ENCODE results near the gene MGAT1. TPM values are rescaled to one million over a fixed set of nuclear protein-coding genes. Genes with fewer than 3 reads are reported as not detected.

MGAT1 gene
- total RNA-seq, 1 donor from 2014 or later: 152 TPM

DNA sequence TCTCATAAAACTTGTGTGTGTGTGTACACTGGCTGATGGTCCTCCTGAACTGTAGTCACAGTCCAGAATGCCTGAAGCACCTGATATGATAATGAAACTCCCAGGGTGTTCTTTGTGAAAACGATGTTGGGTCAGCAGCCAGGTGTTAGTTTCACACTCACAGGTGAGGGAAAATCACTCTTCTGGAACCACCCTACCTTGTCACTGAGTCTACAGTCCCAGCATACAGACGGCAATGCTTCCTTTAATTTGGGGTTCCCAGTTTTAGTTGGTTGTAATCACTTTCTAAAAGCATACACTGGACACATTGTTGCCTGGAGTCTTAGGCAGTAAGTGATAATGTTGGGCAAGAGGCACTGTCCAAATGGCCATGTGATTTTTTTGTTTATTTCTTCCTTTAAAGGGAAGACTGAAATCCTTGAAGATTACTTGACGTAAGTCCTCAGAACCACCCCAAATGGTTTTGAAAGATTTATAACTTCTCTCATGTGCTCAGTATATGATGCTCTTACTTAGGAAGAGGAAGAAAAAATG lies 18.2 kb upstream of the MGAT1 start:
- Histone ChIP-seq H3K4me1 (peaks cover 72% of the 10 kb centered on the region), H3K27me3 (no peaks in the 10 kb centered on the region), H3K9me3 (no peaks in the 10 kb centered on the region), H3K36me3 (no peaks in the 10 kb centered on the region), H3K27ac (peak overlapping the region; percentile 91), H3K4me3 (no peak overlapping the region)
- TF ChIP-seq POLR2AphosphoS5 (IDR thresholded peaks at IDR 0.05; ENCODE audit: insufficient read depth in 1 of 2, low read depth in 1 of 2) (peak; percentile 11 to 88), POLR2A (IDR thresholded peaks at IDR 0.05) (no peak)
- intact Hi-C loops (cut with DNase I): no loop called here
- no peak for DNase-seq (ENCODE audit: extremely low spot score in 2 of 2)

DNA sequence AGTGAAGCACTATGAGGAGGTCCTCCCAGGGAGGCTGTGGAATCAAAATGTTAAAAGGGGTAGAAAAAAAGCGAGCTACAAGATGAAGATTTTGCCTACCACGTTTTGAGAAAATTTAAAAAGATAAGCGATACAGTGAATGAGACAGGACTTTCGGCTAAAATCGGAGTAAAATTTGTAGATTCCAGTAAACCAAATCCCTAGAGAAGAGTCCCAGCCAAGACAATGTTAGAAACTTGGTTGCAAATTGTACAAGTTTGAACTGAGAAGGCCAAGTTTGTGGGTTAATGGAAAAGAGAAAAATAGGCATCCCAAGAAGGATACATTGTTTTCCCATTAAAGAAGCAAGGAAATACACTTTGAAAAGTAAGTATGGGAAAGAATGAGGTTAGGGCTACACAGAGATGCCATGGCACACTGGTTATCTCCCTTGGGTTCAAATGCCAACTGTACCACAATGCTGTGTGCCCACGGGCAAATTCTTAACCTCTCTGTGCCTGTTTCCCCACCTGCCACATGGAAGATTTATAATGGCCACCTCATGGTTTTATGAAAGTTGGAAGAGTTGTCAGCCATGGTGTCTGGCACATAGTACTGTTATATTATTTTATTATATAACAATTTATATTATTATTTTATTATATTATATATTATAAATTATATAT lies 16.2 kb upstream of the MGAT1 start:
- no peaks in the 10 kb centered on the region for H3K9me3 ChIP-seq
- DNase-seq (ENCODE audit: extremely low spot score in 2 of 2): no peak

DNA sequence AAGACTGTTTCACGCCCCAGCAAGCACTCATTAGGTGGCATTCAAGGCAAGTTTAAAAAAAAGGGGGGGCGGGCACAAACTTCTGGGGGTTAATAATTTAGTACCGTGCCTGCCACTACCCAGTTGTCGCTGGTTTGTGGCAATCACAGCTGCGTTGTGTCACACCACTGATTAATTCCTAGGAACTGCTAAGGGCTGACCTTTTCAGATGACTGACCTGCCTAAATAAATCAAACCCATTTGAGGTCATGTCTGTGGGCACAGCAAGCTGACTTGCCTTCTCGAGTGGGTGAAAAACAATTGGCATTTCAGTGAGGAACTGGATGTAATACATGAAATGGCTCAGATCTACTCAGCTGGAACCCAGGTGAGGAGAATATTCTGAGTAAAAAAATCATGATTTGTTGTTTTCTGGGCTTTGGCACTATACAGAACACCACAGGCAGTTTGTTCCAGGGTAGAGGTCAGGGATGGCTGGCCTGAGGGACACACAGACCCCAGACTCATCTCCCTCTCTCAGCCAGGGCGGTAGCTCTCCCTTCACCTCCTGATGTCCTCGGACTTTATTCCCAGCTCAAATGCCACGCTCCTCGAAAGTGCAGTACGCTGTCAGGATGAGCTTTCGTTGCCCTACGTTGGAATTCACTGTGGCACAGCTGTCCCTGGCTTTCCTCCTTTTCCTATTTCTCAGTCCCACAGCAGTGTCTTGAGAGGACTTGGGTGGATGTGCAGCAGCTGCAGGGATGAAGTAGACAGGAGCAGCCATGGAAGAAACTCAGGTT lies 15.5 kb upstream of the MGAT1 start:
- Histone ChIP-seq H3K36me3 (no peaks in the 10 kb centered on the region), H3K9me3 (no peaks in the 10 kb centered on the region), H3K4me1 (peaks cover 45% of the 10 kb centered on the region), H3K27me3 (no peaks in the 10 kb centered on the region), H3K4me3 (no peak overlapping the region), H3K27ac (peak overlapping the region; percentile 52)
- intact Hi-C loops (cut with DNase I): no loop called here
- TF ChIP-seq, protein P1, sequence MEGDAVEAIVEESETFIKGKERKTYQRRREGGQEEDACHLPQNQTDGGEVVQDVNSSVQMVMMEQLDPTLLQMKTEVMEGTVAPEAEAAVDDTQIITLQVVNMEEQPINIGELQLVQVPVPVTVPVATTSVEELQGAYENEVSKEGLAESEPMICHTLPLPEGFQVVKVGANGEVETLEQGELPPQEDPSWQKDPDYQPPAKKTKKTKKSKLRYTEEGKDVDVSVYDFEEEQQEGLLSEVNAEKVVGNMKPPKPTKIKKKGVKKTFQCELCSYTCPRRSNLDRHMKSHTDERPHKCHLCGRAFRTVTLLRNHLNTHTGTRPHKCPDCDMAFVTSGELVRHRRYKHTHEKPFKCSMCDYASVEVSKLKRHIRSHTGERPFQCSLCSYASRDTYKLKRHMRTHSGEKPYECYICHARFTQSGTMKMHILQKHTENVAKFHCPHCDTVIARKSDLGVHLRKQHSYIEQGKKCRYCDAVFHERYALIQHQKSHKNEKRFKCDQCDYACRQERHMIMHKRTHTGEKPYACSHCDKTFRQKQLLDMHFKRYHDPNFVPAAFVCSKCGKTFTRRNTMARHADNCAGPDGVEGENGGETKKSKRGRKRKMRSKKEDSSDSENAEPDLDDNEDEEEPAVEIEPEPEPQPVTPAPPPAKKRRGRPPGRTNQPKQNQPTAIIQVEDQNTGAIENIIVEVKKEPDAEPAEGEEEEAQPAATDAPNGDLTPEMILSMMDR (IDR thresholded peaks at IDR 0.05): no peak
- no peak for TF ChIP-seq POLR2A (IDR thresholded peaks at IDR 0.05)
- no peak for TF ChIP-seq POLR2AphosphoS5 (IDR thresholded peaks at IDR 0.05; ENCODE audit: insufficient read depth in 1 of 2, low read depth in 1 of 2)
- DNase-seq (ENCODE audit: extremely low spot score in 2 of 2): no peak

More for the DNA sequence above, 16.2 kb upstream of the MGAT1 start:
- intact Hi-C loops (cut with DNase I): no loop called here
- Histone ChIP-seq H3K27me3 (no peaks in the 10 kb centered on the region), H3K27ac (peak overlapping the region; percentile 52), H3K4me1 (peaks cover 52% of the 10 kb centered on the region), H3K4me3 (no peak overlapping the region), H3K36me3 (no peaks in the 10 kb centered on the region)
- TF ChIP-seq POLR2AphosphoS5 (IDR thresholded peaks at IDR 0.05; ENCODE audit: insufficient read depth in 1 of 2, low read depth in 1 of 2) (no peak), POLR2A (IDR thresholded peaks at IDR 0.05) (no peak)
- TF ChIP-seq, protein P1 (IDR thresholded peaks at IDR 0.05): no peak

DNA sequence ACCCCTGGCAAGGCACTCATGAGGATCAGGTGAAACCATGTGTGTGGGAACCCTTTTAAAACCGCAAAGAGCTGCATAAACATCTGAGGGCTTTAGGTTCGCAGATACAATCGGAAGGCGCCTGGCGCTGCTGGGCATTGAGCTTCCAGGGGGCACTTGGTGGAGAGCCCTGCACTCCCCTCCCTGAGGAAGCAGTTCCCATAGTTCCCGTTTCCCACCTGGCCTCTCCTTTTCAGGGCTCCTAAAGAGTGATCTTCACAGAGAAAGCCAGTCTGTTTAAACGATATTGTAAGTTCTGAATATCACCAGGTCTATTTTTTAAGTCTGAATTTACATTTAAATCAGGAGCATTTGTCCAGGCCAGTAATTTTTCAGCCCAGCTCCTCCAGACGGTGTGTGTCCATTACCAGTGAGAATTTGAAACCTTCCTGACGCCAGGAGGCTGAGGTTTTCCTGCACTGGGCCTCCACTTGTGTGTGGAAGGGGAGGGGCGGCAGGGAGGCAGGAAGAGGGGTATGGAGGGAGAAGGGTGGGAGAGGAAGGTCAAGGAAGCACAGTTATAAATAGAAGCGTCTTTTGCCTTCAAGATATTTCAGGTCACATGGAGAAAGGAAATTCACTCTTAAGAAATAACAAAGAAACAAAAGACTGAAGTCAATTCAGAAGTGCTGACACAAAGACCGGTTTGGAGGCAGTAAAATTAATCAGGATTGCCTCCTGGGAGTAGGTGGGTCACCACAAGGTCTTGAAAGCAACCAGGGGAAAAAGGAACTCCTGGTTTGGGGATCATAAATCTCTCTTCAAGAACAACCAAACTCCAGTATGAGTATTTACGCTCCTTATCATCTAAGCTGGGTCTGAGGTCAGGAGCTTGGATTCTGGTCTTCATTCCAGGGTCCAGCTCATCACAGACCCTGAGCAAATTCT lies 14.3 kb upstream of the MGAT1 start:
- Histone ChIP-seq H3K27ac (peak overlapping the region; percentile 69), H3K9me3 (no peaks in the 10 kb centered on the region), H3K4me3 (no peak overlapping the region), H3K36me3 (no peaks in the 10 kb centered on the region), H3K27me3 (no peaks in the 10 kb centered on the region), H3K4me1 (peaks cover 50% of the 10 kb centered on the region)
- intact Hi-C loops (cut with DNase I): no loop called here
- peak; percentile 77 to 84 for DNase-seq (ENCODE audit: extremely low spot score in 2 of 2)
- TF ChIP-seq POLR2A (IDR thresholded peaks at IDR 0.05) (no peak), POLR2AphosphoS5 (IDR thresholded peaks at IDR 0.05; ENCODE audit: insufficient read depth in 1 of 2, low read depth in 1 of 2) (peak in 1 of 2 donors; percentile 81)

DNA sequence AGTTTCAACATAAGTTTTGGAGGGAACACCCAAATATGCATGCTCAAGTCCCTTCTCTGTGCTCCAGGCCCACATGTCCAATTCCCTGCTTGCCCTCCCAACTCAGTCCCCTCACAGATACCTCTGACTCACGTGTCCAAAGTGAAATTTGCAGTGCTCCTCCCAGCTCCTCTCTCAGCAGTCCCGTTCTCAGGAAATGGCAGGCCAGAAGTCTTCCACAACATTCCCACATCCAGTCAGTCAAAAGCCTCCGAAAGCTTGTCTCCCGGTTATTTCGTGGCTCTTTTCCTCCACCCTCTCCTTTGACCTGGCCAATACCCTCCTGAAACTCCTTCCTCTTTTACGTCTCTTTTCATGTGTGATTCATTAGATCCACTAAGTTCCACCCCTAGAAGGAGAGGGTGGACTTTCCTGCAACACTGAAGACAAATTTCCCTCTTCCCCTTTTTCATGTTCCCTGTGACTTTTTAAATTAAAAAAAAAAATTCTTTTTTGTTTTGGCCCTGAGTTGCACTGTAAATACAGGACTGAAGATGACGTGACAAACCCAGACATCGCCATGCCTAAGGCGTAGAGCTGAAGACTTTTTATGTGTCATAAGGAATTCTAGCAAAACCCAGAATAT lies 12.8 kb upstream of the MGAT1 start:
- H3K9me3 ChIP-seq: no peaks in the 10 kb centered on the region
- TF ChIP-seq, protein P1 (IDR thresholded peaks at IDR 0.05): no peak
- peak in 1 of 2 donors; percentile 18 for TF ChIP-seq POLR2A (IDR thresholded peaks at IDR 0.05)

More for the DNA sequence above, 12.8 kb upstream of the MGAT1 start:
- DNase-seq (ENCODE audit: extremely low spot score in 2 of 2): peak in 1 of 2 donors; percentile 77
- H3K27ac ChIP-seq: peak overlapping the region; percentile 7
- intact Hi-C loops (cut with DNase I): no loop called here
- H3K27me3 ChIP-seq: no peaks in the 10 kb centered on the region
- peak overlapping the region in 1 of 2 donors; percentile 7 for H3K4me3 ChIP-seq
- peaks cover 47% of the 10 kb centered on the region for H3K4me1 ChIP-seq
- no peaks in the 10 kb centered on the region for H3K36me3 ChIP-seq
